GM19455 (cell line): ENCODE data around the gene VEGFB.

ENCODE experiments used
- ATAC-seq: cut with Tn5 transposase; IDR thresholded peaks from one replicate; pipeline ENCODE4 v1.9.1; 2021; ENCODE audit not compliant: unreplicated experiment

VEGFB gene

GRCh38 chr11:64230171-64230984, 4.0 kb upstream of the VEGFB start, which contains the start of gene DNAJC4:
DNAJC4 (plus strand) TSS chr11:64230548; CDS start chr11:64230855, 307 bp downstream.
- ATAC-seq: peak; percentile 45

GRCh38 chr11:64230985-64231365, 3.4 kb upstream of the VEGFB start:
- ATAC-seq: no peak

GRCh38 chr11:64231546-64231945, 2.8 kb upstream of the VEGFB start:
- ATAC-seq: no peak

- ATAC-seq: no peak
Measured at GRCh38 chr11:64232182-64232966, 2.0 kb upstream of the VEGFB start.

GRCh38 chr11:64232967-64233315, 1.4 kb upstream of the VEGFB start:
- ATAC-seq: no peak

GRCh38 chr11:64234647-64235379, 429 bp downstream of the VEGFB start:
- ATAC-seq: no peak

GRCh38 chr11:64235437-64236161, 1.2 kb downstream of the VEGFB start:
- ATAC-seq: no peak

- ATAC-seq: no peak
Measured at GRCh38 chr11:64237484-64237951, 3.1 kb downstream of the VEGFB start.

GRCh38 chr11:64238076-64238475, 3.7 kb downstream of the VEGFB start:
- ATAC-seq: no peak

GRCh38 chr11:64238999-64239398, 4.6 kb downstream of the VEGFB start:
- no peak for ATAC-seq

- ATAC-seq: peak; percentile 14
Measured at GRCh38 chr11:64239662-64240434, 5.5 kb downstream of the VEGFB start.

GRCh38 chr11:64240435-64241240, 6.3 kb downstream of the VEGFB start, which contains the start of gene FKBP2:
FKBP2 (plus strand) TSS chr11:64241095; CDS start chr11:64242388, 1,293 bp downstream.
- peak; percentile 51 for ATAC-seq

- peak; percentile 53 for ATAC-seq
Measured at GRCh38 chr11:64241241-64241490, 6.8 kb downstream of the VEGFB start.

GRCh38 chr11:64241491-64242374, 7.3 kb downstream of the VEGFB start:
- ATAC-seq: peak; percentile 4

GRCh38 chr11:64243236-64243854, 9.0 kb downstream of the VEGFB start:
- ATAC-seq: no peak

- no peak for ATAC-seq
Measured at GRCh38 chr11:64244107-64244506, 9.7 kb downstream of the VEGFB start.

- ATAC-seq: no peak
Measured at GRCh38 chr11:64244966-64245365, 10.6 kb downstream of the VEGFB start.

GRCh38 chr11:64245401-64245796, 11.0 kb downstream of the VEGFB start:
- ATAC-seq: no peak
